ENCODE results near the gene RAD51B.
A peak's percentile ranks its signal among the peaks of the same experiment; 100 is the strongest.
"Not testable (repeated sequence)": the region's sequence is repeated elsewhere in the genome, so short reads cannot be mapped to it uniquely, and the experiment has no call there.

Gene RAD51B

DNA sequence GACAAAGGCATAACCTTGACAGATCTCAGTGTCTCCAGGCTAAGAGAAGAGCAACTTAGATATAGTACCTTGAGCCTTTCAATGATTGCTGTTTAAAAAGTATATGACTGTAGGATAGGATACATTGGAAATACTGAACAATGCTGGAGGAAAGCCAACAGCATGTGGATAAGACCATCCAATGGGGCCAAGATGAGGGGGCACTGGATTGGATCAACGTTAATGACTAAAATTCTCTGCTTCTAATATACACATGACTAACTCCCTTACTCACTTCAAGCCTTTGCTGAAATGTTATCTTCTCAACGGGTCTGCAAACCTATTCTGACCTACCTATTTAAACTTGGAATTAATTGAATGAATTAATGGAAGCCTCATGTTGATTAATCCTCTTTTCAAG is 354.9 kb downstream of the RAD51B start:
- DNase-seq (ENCODE audit: low read depth) = no peak

DNA sequence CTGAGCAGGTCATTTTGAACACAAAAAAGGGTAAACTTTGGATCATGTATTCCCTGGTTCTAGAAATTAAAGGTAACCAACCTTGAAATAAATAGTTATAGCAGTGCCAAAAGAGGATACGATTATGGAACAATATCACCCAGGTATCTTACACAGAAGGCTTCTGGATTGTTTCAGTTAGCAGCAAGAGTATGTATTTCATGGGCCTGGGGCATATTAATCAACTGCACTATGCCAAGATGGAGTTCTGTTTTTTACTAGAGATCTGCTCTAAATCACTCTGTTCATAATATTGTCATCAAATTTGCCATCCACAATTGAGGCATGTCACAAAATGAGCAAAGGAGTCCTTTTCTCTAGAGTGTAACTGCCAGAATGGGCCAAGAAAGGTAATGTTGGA is 357.1 kb downstream of the RAD51B start:
- no peak for DNase-seq (ENCODE audit: low read depth)

GRCh38 chr14:68177728-68178127 is 358.1 kb downstream of the RAD51B start:
- DNase-seq (ENCODE audit: low read depth) = no peak

- no peak for DNase-seq (ENCODE audit: low read depth)
Observed at GRCh38 chr14:68178282-68178681, 358.7 kb downstream of the RAD51B start.

GRCh38 chr14:68181519-68182326 is 362.1 kb downstream of the RAD51B start:
- DNase-seq (ENCODE audit: low read depth) = no peak

GRCh38 chr14:68182492-68182891 is 362.9 kb downstream of the RAD51B start:
- no peak for DNase-seq (ENCODE audit: low read depth)

- not testable (repeated sequence) for DNase-seq (ENCODE audit: low read depth)
Observed at GRCh38 chr14:68186500-68187276, 367.1 kb downstream of the RAD51B start.

GRCh38 chr14:68188174-68188573 is 368.6 kb downstream of the RAD51B start:
- DNase-seq (ENCODE audit: low read depth) = no peak

GRCh38 chr14:68190032-68190431 is 370.5 kb downstream of the RAD51B start:
- DNase-seq (ENCODE audit: low read depth) = no peak

DNA sequence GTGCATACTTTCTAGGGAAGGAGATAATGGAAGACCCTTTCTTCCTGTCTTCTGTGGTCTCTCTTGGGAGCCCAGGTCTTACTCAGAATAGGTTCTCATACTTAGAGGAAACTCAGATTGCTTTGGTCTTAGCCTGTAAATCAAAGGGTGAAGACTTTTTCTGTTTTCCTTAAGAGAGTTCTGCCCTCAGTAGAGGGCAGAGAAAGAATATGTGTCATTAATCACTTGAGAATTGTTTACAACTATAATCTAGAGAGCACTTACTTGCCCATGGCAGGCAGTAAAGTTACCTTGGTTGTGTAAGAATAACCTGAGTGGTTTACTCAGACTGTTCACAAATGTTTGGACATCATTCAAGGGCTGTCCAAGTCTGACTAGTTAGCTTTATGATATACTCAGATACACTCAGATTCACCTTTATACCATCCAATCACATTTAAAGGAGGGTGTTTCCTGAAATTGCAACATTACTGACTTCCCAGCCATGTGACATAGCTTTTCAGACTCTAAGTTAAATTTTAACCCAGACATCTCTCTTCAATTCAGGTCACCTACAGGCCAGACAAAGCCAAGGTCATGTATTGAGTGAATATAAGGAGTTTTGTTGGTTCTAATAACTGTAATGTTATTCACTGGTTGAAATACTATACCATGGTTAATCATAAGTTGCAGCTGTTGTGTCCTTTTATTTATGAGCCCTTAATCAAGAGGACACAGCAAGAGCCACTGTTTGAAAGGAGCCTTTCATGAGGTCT is 372.2 kb downstream of the RAD51B start:
- DNase-seq (ENCODE audit: low read depth) = no peak

GRCh38 chr14:68192935-68193334 is 373.4 kb downstream of the RAD51B start:
- DNase-seq (ENCODE audit: low read depth) = no peak

DNA sequence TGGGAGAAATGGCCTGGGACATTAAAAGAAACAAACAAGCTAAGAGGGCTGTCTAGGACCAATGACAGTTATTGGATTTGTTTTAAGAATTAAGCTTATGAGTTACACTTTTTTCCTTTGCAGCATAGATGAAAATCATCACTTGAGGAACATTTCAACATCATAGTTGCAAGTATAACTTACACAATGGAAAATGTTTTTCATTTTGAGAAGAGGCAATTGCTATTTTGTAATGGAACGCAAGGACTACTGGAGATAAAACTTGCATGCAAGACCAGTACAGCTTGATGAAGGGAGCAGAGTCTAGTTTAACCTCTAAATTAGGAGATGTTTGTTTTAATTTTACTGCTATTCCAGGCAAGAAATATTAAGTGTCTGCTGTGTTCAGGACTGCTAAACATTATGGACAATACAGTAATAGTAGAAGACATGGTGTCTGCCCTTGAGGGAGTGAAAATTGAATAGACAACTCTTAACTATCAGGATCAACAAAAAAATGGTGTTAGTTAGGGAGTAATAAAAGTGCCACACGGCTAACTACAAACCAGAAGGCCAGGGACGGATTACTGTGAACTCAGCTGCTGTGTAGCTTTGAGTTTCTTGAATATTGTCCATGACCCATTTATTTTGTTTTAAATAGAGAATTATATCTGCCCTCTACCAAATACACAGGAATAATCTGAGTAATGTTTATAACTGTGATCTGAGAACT is 374.5 kb downstream of the RAD51B start:
- DNase-seq (ENCODE audit: low read depth) = no peak

- no peak for DNase-seq (ENCODE audit: low read depth)
Observed at GRCh38 chr14:68195126-68195525, 375.5 kb downstream of the RAD51B start.

- DNase-seq (ENCODE audit: low read depth) = no peak
Observed at GRCh38 chr14:68198713-68199495, 379.3 kb downstream of the RAD51B start.

DNA sequence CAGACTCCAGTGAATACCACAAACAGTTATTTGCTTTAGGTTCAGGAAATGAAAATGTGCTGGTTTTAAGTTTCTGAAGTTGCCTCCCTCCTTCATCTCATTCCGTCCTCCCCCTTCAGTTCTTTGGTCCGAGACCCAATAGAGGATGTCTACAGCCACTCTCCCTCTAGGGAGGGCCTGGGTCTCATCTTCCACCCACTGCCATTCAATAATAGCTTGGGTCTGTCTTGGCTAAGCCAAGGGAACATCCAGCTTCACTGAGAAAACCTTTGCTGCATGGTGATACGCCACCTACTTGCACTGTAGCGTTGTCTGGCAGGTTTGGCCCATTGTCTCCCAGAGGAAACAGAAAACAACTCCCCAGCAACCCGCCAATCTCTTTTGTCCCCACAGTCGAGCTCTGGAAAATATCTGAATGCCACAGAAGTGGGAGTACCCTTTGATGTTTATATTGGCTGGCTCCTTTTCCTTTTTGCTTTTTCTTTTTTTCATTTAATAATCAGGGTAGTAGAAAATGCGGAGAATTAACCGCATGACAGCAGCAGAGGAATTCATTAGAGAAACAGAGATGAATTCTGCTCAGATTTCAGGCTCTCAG is 380.1 kb downstream of the RAD51B start:
- DNase-seq (ENCODE audit: low read depth) = no peak

DNA sequence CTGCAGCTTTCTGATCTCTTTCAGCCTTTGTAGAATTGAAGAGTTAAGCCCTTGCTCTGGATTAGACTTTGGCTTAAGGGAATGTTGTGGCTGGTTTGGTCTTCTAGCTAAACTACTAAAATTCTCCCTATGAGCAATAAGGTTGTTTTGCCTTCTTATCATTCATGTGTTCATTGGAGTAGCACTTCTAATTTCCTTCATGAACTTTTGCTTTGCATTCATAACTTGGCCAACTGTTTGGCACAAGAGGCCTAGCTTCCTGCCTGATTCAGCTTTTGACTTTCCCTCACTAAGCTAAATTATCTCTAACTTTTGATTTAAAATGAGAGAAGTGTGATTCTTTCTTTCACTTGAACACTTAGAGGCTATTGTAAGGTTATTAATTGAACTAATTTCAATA is 384.3 kb downstream of the RAD51B start:
- no peak for DNase-seq (ENCODE audit: low read depth)

DNA sequence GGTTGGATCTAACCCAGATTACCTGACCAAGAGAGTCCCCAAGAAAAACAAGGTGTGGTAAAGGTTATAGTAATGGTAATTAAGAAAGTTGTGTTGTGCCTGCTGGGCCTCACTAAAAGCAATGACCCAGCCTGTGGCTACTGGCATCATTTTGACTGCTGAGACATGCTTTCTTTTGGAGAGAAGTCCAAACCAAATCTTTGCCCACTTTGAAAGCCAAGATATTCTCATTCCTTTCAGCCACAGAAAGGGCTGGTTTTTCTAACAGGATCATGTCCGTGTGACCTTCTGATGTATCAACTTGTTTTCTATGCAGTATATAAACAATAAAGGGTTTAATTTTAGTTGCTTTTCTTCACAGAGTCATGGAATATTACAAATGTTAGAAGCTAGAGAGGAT is 388.6 kb downstream of the RAD51B start:
- DNase-seq (ENCODE audit: low read depth) = no peak

DNA sequence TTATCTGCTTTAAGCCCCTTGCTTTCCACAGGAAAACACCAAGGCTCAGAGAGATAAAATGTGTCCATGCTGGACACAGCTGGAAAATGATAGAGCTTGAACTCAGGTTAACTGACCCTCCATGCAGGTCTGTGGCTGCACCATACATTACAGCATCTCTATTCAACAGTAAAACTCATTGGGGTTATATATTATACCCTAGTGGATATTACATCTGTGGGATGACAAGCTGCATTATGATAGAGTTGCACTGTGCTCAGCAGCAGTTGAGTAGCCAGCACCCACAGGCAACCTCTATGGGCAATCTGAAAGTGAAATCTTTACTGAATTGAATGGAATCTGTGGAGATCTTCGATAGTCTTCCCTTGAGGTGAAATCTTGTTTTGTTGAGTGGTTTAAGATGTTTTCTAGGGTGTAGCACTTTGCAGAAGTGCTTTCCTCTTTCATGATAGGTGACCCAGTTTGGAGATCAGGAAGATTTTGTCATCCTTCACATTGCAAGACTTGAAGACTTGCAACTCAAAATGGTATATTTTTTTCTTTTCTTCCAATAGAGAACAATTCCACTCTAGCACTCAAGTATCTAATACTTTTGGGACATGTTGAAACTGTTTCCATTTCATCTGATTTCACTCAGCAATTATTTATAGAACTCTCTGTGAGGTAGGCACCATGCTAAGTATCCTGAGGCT is 389.2 kb downstream of the RAD51B start:
- no peak for DNase-seq (ENCODE audit: low read depth)

DNA sequence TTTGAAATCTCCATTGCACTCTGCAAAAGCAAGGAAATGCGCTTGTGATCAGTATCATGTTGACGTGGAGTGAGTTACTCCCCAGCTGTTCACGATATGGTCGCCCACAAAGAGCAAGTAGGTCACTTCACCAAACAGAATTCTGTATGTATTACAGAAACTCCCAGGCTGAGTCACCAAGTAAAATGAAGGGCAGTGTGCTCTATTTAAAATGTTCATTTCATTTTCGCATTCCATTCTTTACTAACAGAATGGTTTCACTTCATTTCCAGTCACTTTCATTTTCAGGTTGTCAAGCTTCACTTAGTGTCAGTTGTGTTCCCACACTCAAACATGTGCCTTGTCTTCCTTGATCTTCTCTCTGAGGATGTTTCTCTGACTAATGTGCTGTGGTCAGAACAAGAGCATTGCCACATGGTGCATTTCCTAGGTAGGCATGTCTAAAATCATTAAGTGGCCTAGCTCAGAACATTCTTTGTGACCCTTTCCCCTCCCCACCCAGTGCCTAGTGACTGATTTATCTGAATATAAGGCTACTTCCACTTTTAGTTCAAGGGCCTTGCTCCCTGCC is 391.2 kb downstream of the RAD51B start:
- DNase-seq (ENCODE audit: low read depth) = peak; percentile 55

DNA sequence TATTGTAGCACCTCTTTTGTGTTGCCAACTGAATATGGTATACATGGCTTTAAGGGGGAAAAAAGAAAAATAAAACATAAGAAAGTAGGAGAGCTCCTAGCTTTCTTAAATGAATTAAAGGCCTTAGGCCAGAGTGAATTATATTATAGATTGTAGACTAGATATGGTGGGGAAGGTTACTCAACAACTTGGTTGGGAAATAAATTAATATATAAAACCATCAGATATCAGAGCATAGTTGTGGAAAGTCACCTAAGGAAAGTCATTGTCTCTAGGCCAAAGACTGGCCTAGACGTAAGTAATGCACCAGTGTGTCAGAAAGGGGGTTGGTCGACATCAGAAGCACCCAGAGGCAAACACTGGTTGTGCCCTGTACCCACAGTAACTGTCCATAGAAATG is 391.8 kb downstream of the RAD51B start:
- DNase-seq (ENCODE audit: low read depth) = no peak
